ENCODE data around the gene ZNF804A.

The ZNF804A gene

DNA sequence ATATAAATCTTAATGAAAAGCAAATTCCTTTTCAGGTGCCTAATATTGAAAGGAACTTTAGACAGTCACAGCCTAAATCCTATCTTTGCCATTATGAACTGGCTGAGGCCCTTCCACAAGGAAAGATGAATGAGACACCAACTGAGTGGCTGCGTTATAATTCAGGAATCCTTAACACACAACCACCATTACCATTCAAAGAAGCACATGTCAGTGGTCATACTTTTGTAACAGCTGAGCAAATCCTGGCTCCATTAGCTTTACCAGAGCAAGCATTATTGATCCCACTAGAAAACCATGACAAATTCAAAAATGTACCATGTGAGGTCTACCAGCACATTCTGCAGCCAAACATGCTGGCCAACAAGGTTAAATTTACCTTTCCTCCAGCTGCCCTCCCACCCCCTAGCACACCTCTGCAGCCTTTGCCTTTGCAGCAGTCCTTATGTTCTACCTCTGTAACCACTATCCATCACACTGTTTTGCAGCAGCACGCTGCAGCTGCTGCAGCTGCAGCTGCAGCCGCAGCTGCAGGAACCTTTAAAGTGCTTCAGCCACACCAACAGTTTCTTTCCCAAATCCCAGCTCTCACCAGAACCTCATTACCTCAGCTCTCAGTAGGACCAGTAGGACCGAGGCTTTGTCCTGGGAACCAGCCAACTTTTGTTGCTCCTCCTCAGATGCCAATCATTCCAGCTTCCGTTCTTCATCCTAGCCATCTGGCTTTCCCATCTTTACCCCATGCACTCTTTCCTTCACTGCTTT, 340.1 kb downstream of the ZNF804A start:
- no peak for DNase-seq (ENCODE audit: low spot score)

DNA sequence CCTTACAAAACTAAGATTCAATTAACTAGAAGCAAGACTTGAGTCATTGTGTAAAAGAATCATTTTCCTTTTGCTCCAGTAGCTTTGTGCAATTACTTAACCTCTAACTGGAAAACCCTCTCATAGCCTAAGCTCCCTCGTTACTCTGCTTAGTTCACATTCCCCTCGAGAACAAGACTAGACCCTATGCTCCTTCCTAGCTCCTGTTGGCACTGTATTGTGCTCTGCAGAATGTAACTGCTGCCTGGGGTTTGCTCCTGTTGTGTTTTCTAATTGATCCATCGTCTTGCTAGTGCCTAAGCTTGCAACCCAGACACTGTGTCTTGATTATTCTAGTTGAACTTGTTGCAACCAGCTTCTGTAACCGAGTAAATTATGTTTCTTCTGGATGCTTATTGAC, 347.0 kb downstream of the ZNF804A start:
- DNase-seq (ENCODE audit: low spot score), result no peak

DNA sequence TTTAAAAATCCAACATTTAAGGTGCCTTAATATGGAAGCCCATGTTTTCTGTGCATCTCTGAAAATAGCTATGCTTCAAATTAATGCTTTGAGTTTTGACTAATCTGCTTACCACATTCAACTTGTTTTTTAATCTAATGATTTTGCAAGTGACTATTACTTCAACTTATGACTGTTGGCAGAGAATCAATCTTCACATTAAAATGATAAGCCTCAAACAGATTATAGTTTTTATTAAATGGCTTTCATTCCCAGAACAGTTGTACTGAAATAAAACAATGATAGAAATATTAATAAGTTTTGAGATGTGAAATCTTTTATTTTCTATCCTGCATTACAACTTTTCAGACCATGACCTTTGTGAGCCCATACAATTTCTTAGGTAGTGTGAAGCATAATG, 347.5 kb downstream of the ZNF804A start:
- DNase-seq (ENCODE audit: low spot score), result no peak

DNA sequence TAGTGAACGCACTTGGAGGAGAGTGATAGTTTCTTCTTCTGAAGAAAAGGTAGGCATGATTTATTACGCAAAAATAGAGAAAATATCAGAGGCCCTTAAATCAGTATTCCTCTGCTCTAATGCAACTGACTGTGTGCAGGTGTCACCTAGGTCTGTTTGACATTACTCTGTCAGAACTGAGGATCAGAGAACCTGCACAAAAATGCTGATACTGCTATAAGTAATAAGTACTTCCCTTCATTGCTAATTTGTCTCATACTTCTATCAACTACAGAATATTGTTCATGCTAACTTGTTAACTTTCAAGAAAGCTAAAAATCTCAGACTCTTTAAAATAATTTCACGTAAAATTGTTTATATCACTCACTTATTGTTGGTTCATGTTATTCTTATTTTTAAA, 358.5 kb downstream of the ZNF804A start:
- no peak for DNase-seq (ENCODE audit: low spot score)

DNA sequence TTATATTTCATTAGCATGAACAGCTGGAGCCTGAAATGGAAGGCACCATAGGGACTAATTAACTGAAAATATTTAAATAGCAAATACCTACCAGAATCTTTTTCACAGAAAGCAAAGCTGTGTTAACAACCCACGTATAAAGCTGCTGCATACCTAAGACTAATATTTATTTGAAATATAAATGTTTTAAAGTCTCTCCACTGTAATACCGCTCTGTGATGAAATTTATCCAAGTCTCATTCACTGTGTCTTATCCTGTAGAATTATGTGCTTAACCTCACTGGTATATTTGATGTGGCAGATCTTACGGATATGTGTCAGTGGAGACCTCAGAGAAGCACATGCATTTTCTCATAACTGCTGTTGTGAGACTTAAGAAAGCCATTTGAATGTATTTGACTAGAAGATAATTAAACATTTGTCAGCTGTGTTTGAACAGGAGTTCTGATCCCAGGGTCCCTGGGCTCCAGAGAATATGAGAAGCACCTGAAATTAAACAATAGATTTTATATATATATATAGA, 373.3 kb downstream of the ZNF804A start:
- no peak for DNase-seq (ENCODE audit: low spot score)

Data from SW480 (cell line).